Keratinocyte (primary cell): ENCODE data around the gene MFSD6.

Experiments used
- EZH2 ChIP-seq: IDR thresholded peaks from one replicate; pipeline ENCODE4 v1.6.1; 2012; ENCODE audit warnings: inconsistent platforms, mild to moderate bottlenecking, low read length, moderate library complexity
- TF ChIP-seq, protein P1 (sequence below), 3 experiments: IDR thresholded peaks in 1 of 3; conservative IDR thresholded peaks in 1 of 3; optimal IDR thresholded peaks in 1 of 3; 2 replicates in 2 of 3; 3 replicates in 1 of 3; pipeline versions ENCODE3 to v1.5.1; 2011; ENCODE audit warnings: low read length in 3 of 3, mild to moderate bottlenecking in 3 of 3, moderate library complexity in 2 of 3, control low read depth in 1 of 3, inconsistent platforms in 1 of 3; ENCODE audit not compliant: insufficient read depth in 2 of 3; ENCODE audit errors: extremely low read depth in 1 of 3

DNA sequence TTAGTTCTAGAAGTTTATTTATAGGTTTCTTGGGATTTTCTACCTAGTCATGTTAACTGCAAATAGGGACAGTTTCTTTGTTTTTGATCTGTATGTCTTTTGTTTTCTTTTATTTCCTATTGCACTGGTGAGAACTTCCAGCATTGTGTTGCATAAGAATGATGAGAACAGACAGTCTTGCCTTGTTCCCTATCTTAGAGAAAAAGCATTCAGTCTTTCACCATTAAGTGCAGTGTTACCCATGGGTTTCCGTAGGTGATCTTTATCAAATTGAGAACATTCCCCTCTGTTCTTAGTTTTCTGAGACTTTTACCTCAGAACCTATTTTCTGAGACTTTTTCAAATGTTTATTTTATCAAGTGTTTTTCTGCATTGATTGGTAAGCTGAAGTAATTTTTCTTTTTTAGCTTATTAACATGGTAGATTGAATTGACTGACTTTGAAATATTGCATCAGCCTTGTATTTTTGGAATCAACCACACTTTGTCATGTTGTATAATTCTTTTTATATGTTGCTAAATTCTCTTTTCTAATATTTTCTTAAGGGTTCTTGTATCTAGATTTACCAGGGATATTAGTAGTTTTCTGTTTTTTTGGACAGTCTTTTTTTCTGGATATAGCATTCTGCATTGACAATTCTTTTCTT, 17.2 kb downstream of the MFSD6 start:
- TF ChIP-seq, protein P1, sequence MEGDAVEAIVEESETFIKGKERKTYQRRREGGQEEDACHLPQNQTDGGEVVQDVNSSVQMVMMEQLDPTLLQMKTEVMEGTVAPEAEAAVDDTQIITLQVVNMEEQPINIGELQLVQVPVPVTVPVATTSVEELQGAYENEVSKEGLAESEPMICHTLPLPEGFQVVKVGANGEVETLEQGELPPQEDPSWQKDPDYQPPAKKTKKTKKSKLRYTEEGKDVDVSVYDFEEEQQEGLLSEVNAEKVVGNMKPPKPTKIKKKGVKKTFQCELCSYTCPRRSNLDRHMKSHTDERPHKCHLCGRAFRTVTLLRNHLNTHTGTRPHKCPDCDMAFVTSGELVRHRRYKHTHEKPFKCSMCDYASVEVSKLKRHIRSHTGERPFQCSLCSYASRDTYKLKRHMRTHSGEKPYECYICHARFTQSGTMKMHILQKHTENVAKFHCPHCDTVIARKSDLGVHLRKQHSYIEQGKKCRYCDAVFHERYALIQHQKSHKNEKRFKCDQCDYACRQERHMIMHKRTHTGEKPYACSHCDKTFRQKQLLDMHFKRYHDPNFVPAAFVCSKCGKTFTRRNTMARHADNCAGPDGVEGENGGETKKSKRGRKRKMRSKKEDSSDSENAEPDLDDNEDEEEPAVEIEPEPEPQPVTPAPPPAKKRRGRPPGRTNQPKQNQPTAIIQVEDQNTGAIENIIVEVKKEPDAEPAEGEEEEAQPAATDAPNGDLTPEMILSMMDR (optimal IDR thresholded peaks at IDR 0.05 in 1 of 3, IDR thresholded peaks at IDR 0.05 in 1 of 3, conservative IDR thresholded peaks at IDR 0.05 in 1 of 3; ENCODE audit: extremely low read depth in 1 of 3, insufficient read depth in 2 of 3, low read length in 3 of 3) = no peak
- no peak for TF ChIP-seq EZH2
